DMS79 (cell line): Measurements from ENCODE around the gene TJP1.
"Not testable (repeated sequence)": the region's sequence is repeated elsewhere in the genome, so short reads cannot be mapped to it uniquely, and the experiment has no call there.

ENCODE experiments used
- DNase-seq: peaks from one replicate; lab custom pipeline; 2025; lab: John Stamatoyannopoulos, UW

Gene TJP1

GRCh38 chr15:29700296-29700695 lies 122.0 kb downstream of the TJP1 start:
- no peak for DNase-seq

- no peak for DNase-seq
Observed at GRCh38 chr15:29699791-29700190, 122.5 kb downstream of the TJP1 start.

- no peak for DNase-seq
Observed at GRCh38 chr15:29698030-29698701, 124.1 kb downstream of the TJP1 start.

- DNase-seq: no peak
Observed at GRCh38 chr15:29696950-29697738, 125.1 kb downstream of the TJP1 start.

GRCh38 chr15:29696506-29696905 lies 125.8 kb downstream of the TJP1 start:
- DNase-seq: not testable (repeated sequence)

GRCh38 chr15:29695489-29696167 lies 126.6 kb downstream of the TJP1 start:
- no peak for DNase-seq

- DNase-seq: no peak
Observed at GRCh38 chr15:29693225-29693624, 129.0 kb downstream of the TJP1 start.

GRCh38 chr15:29692527-29692926 lies 129.7 kb downstream of the TJP1 start:
- no peak for DNase-seq

- DNase-seq: no peak
Observed at GRCh38 chr15:29690765-29691475, 131.3 kb downstream of the TJP1 start.

GRCh38 chr15:29689287-29689986 lies 132.8 kb downstream of the TJP1 start:
- no peak for DNase-seq

- DNase-seq: no peak
Observed at GRCh38 chr15:29688506-29689286, 133.6 kb downstream of the TJP1 start.

GRCh38 chr15:29687939-29688505 lies 134.2 kb downstream of the TJP1 start:
- no peak for DNase-seq

GRCh38 chr15:29687204-29687815 lies 135.0 kb downstream of the TJP1 start:
- no peak for DNase-seq

GRCh38 chr15:29686445-29687203 lies 135.6 kb downstream of the TJP1 start:
- DNase-seq: no peak

GRCh38 chr15:29686079-29686425 lies 136.2 kb downstream of the TJP1 start:
- DNase-seq: no peak

GRCh38 chr15:29685156-29686078 lies 136.9 kb downstream of the TJP1 start:
- no peak for DNase-seq

- DNase-seq: no peak
Observed at GRCh38 chr15:29682781-29683180, 139.5 kb downstream of the TJP1 start.

GRCh38 chr15:29682361-29682760 lies 139.9 kb downstream of the TJP1 start:
- no peak for DNase-seq
